Activated T-cell treated with anti-CD3 and anti-CD28 coated beads, Interleukin-2, amount 50 U/mL, for 72 hours (primary cell): ENCODE measurements around the gene ITPRID1. TPM values are rescaled to one million over a fixed set of nuclear protein-coding genes. Genes with fewer than 3 reads are reported as not detected.

Experiments
- ATAC-seq, 2 donors: fragments of 150-1000 bp; cut with Tn5 transposase; replicated peaks in 1 of 2; 2 replicates each; pipeline ENCODE4 v1.10.0; 2021; ENCODE audit warnings: moderate library complexity in 2 of 2, mild to moderate bottlenecking in 1 of 2
- DNase-seq, 2 donors: peaks; one replicate each; pipeline ENCODE4 v3.0.0; 2021 to 2022; ENCODE audit warnings: mixed read lengths in 1 of 2
- H3K27ac Mint-ChIP-seq: one replicate; pipeline ENCODE4 v1.8.0; 2022; ENCODE audit warnings: mild to moderate bottlenecking, moderate library complexity, mixed read lengths
- H3K27me3 Mint-ChIP-seq: one replicate; pipeline ENCODE4 v1.8.0; 2022; ENCODE audit warnings: low read depth, mixed read lengths
- H3K36me3 Mint-ChIP-seq, 2 donors: one replicate each; pipeline ENCODE4 v1.8.0; 2022; ENCODE audit warnings: mixed read lengths in 2 of 2, mild to moderate bottlenecking in 1 of 2; ENCODE audit not compliant: insufficient read depth in 2 of 2
- H3K4me1 Mint-ChIP-seq: one replicate; pipeline ENCODE4 v1.8.0; 2022; ENCODE audit warnings: low read depth, mixed read lengths
- H3K4me3 Mint-ChIP-seq, 2 donors: one replicate each; pipeline ENCODE4 v1.8.0; 2022; ENCODE audit warnings: mild to moderate bottlenecking in 2 of 2, mixed read lengths in 2 of 2, moderate library complexity in 2 of 2
- H3K9me3 Mint-ChIP-seq, 2 donors: one replicate each; pipeline ENCODE4 v1.8.0; 2022; ENCODE audit warnings: mixed read lengths in 2 of 2
- total RNA-seq, 2 donors: library from RNA; stranded (reverse); gene quantifications; one replicate each; pipeline ENCODE4 v1.2.3, GENCODE V29; 2022

Gene ITPRID1
- total RNA-seq, 2 donors from 2014 or later, result not detected

DNA sequence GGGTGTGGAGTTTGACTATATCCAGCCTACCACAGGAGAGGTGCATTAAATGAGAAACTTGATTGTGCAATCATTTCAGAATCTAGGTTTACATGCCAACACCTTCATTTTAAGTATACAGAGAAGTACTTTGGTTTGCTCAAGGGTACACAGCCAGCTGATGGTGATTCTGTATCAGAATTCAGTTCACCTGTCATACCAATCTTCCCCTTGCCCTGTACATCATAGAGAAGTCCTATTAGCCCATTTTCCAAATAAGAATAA lies 138.1 kb downstream of the ITPRID1 start:
- Mint-ChIP-seq H3K4me1 (no peaks in the 10 kb centered on the region), H3K4me3 (no peak overlapping the region), H3K27ac (no peak overlapping the region), H3K9me3 (peaks cover 3 to 8% of the 10 kb centered on the region in 2 donors), H3K36me3 (no peaks in the 10 kb centered on the region), H3K27me3 (no peaks in the 10 kb centered on the region)
- DNase-seq (no peak), ATAC-seq (no peak)

DNA sequence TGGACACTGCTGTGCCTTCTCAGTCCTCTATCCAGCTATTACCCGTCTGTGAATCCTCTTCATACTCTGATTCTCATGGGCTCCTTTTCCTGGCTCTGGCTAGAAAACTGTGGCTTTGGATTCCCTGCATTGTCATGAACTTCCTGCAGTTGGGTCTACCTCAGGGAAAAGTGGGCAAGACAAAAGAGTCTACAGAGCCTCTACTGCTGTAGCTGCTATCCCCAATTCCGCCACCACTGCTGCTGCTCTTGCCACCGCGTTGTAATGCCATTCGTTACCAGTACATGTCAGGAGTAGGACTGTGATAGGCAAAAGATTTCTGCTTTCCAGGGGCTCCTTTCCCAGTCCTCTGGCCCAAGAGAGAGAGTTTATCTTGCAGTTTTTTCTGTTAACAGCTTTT lies 149.2 kb downstream of the ITPRID1 start:
- H3K9me3 Mint-ChIP-seq, result peaks cover 3 to 5% of the 10 kb centered on the region in 2 donors
- H3K27me3 Mint-ChIP-seq, result no peaks in the 10 kb centered on the region
- DNase-seq (no peak), ATAC-seq (no peak)
- no peaks in the 10 kb centered on the region for H3K4me1 Mint-ChIP-seq
- H3K36me3 Mint-ChIP-seq, result no peaks in the 10 kb centered on the region
- H3K4me3 Mint-ChIP-seq, result no peak overlapping the region
- no peak overlapping the region for H3K27ac Mint-ChIP-seq

DNA sequence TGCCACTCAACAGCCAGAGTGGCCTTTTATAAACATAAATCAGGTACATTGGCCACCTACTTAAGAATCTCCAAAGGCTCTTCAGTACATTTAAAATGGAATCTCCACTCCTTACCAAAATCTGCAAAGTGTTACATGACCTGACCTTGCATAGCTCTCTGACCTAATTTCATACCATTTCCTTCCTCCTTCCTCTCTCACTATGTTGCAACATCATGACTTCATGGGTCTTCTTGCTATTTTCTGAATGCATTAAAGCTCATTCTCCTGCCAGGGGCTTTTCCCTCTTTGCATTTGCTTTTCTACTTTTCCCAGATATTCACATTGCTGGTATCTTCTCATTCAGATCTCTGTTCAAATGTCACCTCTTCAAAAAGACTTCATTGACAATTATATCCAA lies 151.0 kb downstream of the ITPRID1 start:
- H3K27ac Mint-ChIP-seq, result no peak overlapping the region
- H3K36me3 Mint-ChIP-seq, result no peaks in the 10 kb centered on the region
- ATAC-seq, result no peak
- DNase-seq, result no peak
- H3K9me3 Mint-ChIP-seq, result peaks cover 3 to 5% of the 10 kb centered on the region in 2 donors
- H3K4me3 Mint-ChIP-seq, result no peak overlapping the region
- H3K27me3 Mint-ChIP-seq, result no peaks in the 10 kb centered on the region
- no peaks in the 10 kb centered on the region for H3K4me1 Mint-ChIP-seq

DNA sequence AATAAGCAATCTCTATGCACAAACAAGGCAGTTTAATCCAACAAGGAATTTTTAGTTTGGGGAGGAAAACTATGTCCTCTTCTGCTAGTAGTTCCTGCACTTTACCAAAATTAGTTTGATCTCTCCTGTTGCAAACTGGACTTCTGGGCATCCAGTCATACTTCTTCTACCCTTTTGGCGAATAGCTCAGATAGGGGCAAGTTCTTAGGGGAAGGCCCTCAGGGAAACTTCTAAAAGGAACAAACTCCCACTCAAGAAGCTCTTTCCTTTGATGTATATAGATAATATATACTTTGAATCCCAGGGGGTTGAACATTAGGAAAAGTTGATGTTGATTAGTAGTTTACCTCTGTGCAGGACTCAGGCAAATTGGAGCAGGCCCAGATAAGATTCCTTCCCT lies 151.7 kb downstream of the ITPRID1 start:
- H3K9me3 Mint-ChIP-seq, result peaks cover 3 to 5% of the 10 kb centered on the region in 2 donors
- H3K4me1 Mint-ChIP-seq, result no peaks in the 10 kb centered on the region
- DNase-seq (no peak), ATAC-seq (no peak)
- no peak overlapping the region for H3K27ac Mint-ChIP-seq
- H3K4me3 Mint-ChIP-seq, result no peak overlapping the region
- H3K36me3 Mint-ChIP-seq, result no peaks in the 10 kb centered on the region
- H3K27me3 Mint-ChIP-seq, result no peaks in the 10 kb centered on the region

DNA sequence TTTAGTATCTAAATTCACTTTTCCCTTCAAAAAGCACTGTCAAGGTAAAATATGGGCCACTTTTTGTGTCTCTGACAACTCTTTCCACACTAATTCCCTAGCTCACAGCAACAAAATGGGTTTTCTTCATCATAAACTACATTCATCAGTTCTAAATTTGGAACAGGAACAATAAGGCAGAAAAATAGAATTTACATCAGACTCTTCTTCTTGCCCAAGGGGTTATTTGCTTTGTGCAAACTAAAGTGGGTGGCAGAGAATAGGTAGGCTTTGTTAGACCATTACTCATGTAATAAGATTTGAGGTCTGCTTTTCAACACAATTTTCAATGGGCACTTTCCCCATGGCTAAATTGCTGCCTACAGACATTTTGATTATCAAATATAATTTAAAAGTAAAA lies 155.6 kb downstream of the ITPRID1 start:
- H3K4me3 Mint-ChIP-seq, result no peak overlapping the region
- ATAC-seq (no peak), DNase-seq (no peak)
- no peaks in the 10 kb centered on the region for H3K4me1 Mint-ChIP-seq
- no peak overlapping the region for H3K27ac Mint-ChIP-seq
- H3K9me3 Mint-ChIP-seq, result peaks cover 0 to 3% of the 10 kb centered on the region in 2 donors
- H3K27me3 Mint-ChIP-seq, result no peaks in the 10 kb centered on the region
- no peaks in the 10 kb centered on the region for H3K36me3 Mint-ChIP-seq

DNA sequence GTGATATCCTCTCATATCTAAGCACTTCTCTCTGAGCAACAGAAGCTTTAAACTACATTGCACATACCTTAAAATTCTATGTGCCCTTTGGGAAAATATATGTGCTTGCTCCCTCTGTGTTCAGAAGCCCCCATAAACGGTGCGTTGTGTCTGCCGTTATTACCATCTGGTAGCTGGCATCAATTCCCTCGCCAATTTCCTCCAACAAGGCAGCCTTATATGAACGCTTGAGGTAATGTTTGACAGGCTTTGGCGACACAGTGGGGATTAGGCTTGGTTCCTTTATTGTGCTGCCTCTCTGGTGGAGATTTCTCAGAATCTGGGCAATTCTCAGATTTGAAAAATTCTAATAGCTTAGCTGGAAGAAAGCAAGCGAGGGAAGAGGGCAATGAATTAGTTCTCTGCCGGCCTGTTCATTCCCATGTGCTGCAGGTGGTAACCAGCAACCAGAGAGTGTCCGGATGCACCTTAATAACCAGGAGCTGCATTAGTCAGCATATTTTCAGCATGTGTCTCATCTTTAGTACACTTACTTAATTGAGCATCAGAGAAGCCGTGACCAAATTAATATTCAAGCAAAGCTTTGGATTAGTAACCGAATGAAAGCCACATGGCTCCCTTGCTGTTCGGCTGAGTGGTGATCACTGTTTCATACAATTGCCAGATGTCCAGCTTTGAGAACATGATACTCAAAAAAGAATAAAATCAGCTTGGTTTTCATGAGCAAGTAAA lies 165.8 kb downstream of the ITPRID1 start:
- ATAC-seq, result no peak
- Mint-ChIP-seq H3K27me3 (no peaks in the 10 kb centered on the region), H3K9me3 (peaks cover 0 to 2% of the 10 kb centered on the region in 2 donors), H3K4me1 (no peaks in the 10 kb centered on the region), H3K4me3 (no peak overlapping the region), H3K27ac (no peak overlapping the region), H3K36me3 (no peaks in the 10 kb centered on the region)
- no peak for DNase-seq

DNA sequence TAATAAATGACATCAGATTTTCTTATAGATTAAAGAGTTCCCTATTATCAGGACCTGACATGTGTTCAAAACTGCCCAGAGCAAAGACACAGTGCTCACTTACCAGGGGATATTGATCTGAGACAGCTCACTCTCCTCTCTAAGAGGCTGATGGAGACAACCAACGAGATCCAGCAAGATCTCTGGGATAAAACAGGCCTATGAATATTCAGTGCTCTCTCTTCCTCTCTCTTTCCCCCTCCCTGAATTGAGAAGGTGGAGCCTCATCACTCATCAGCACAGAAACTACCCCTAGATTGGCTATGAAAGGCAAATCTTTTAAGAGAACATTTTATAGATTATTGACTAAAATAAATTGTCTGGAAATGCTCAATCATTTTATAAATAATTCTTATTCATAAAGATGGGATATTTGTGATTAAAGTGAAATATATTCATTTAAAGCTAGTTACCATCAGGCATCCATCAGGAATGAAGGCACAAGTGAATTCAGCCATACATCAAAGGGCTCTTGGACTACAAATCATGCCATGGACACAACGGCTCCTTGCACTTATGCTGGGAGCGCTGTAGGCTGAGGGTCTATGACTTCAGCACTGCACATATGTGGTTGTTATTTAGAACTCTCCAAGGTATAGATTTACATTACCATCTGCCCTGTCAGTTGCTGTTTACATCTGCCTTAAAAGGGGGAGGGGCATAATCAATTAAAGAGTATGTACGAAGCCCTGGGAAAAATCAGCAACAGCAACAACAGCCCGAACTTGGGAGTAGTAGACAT lies 169.7 kb downstream of the ITPRID1 start:
- Mint-ChIP-seq H3K9me3 (no peaks in the 10 kb centered on the region), H3K27me3 (no peaks in the 10 kb centered on the region), H3K4me3 (no peak overlapping the region), H3K4me1 (no peaks in the 10 kb centered on the region), H3K27ac (no peak overlapping the region), H3K36me3 (no peaks in the 10 kb centered on the region)
- DNase-seq, result no peak
- no peak for ATAC-seq

DNA sequence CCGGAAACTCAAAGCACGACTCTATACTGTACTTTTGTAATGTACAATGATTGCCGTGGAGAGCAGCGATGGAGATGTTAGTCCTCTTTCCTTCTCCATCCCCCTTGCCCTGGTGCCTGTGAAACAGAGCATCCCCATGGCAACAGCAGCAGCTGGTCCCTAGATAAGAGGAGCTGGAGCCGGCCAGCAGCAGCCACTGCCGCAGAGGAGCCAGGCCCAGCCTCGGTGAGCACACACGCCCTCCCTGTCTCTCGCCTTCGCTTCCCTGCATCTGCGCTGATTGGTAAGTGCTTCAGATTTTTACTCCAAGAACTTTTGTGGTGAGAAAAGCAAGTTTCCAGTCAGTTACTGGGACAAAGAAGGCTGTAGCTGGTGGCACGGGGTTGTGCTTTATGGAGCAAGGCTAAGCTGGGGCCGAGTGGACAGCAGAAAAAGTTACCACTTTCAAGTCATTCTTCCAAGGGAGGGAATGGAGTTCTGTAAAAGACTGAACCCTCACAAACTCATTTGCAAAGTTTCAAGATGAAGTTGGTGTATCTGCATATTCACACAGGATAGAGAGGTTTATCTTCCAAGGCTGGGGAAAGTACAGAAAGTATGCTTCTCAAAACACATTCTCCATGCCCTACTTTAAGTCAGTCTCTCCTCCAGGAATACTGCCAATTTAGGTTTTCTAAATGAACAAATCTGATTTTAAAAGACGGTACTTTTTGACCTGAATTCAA lies 173.3 kb downstream of the ITPRID1 start, which contains the start of gene PPP1R17:
Gene PPP1R17 (plus strand): TSS at position 192 of the 725 bp plus-strand sequence. CDS start 5,227 bp downstream, outside the sequence.
- H3K9me3 Mint-ChIP-seq, result peaks cover 0 to 2% of the 10 kb centered on the region in 2 donors
- ATAC-seq, result no peak
- no peaks in the 10 kb centered on the region for H3K27me3 Mint-ChIP-seq
- H3K36me3 Mint-ChIP-seq, result no peaks in the 10 kb centered on the region
- no peak for DNase-seq
- H3K4me1 Mint-ChIP-seq, result no peaks in the 10 kb centered on the region
- H3K4me3 Mint-ChIP-seq, result no peak within 1 kb of the TSS
- H3K27ac Mint-ChIP-seq, result no peak within 1 kb of the TSS

DNA sequence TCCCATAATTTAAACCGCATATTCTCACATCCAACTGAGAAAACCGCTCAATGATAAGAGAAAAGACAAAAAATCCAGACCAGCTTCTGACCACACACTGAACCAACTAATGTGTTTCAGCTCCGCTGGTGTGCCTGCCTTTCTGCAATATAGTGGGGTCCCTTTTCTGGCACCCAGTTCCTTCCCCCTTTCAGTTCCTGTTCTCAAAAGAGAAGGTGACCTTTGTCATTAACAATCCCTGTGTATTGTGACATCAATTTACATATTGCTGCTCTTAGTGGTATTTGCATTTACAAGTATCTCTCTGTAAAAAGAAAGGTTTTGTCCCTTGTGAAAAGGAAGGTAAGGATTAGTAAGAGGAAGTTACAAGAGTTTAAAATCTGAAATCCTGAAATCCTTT lies 174.5 kb downstream of the ITPRID1 start:
- Mint-ChIP-seq H3K27me3 (no peaks in the 10 kb centered on the region), H3K4me1 (no peaks in the 10 kb centered on the region), H3K9me3 (peaks cover 0 to 2% of the 10 kb centered on the region in 2 donors), H3K36me3 (no peaks in the 10 kb centered on the region), H3K4me3 (no peak overlapping the region), H3K27ac (no peak overlapping the region)
- no peak for DNase-seq
- ATAC-seq, result no peak

DNA sequence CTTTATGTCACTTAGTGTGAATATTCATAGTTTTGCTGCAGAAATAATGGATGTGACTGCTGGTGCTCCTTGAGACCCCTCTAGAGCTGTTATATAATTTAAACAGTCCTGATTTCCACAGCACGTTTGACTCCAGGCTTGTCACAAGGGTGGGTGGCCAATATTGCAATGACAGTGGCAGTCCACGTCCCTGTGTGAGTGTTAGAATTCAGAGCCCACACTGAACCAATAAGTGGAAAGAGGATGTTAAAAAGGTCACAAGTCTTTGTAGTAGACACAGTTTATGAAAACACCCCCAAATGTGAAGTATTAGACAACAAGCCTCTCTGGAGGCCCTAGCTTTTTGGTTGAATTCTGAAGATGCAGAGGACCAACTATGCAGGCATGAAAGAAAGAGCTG lies 175.1 kb downstream of the ITPRID1 start:
- Mint-ChIP-seq H3K4me3 (no peak overlapping the region), H3K4me1 (no peaks in the 10 kb centered on the region), H3K27me3 (no peaks in the 10 kb centered on the region), H3K9me3 (peaks cover 0 to 2% of the 10 kb centered on the region in 2 donors), H3K36me3 (no peaks in the 10 kb centered on the region), H3K27ac (no peak overlapping the region)
- DNase-seq (no peak), ATAC-seq (no peak)

DNA sequence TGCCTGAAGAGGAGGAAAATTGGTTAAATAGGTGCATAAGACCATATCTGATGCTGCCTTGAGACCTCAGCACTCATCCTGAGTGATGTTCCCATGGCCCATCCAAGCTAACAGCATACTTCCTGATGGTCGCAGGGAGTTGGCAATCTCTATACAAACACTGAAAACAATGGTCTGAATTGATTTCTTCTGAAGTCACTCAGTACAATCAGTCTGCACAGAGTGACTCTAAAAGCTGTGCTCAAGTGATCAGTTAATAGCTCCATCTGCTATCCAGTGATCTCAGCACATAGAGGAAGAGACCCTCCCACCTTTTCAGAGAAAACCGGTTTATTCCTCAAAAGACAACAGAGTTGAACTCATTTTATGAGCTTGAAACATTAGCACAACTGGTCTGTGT lies 177.0 kb downstream of the ITPRID1 start:
- peaks cover 2 to 4% of the 10 kb centered on the region in 2 donors for H3K9me3 Mint-ChIP-seq
- H3K4me1 Mint-ChIP-seq, result no peaks in the 10 kb centered on the region
- H3K27me3 Mint-ChIP-seq, result no peaks in the 10 kb centered on the region
- H3K4me3 Mint-ChIP-seq, result no peak overlapping the region
- H3K36me3 Mint-ChIP-seq, result no peaks in the 10 kb centered on the region
- DNase-seq (no peak), ATAC-seq (no peak)
- no peak overlapping the region for H3K27ac Mint-ChIP-seq

DNA sequence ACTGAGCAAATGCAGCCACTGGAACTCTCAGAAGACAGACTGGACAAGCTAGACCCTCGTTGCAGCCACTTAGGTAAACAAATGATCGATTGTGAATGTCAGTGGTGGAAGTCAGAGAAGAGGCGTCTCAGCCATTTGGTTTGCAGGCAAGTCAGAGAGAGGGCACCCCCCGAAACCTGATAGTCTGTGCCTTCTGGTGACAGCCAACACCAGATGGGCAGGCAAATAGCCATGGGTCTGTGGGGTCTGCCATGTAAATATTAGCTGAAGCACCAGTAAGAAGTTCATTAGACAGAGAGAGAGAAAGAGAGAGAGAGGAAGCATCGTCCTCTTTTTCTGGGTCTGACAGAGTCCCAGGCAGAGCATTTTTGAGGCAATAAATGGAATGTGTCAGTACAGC lies 178.6 kb downstream of the ITPRID1 start:
- DNase-seq (no peak), ATAC-seq (no peak)
- H3K27me3 Mint-ChIP-seq, result no peaks in the 10 kb centered on the region
- H3K36me3 Mint-ChIP-seq, result no peaks in the 10 kb centered on the region
- H3K4me1 Mint-ChIP-seq, result no peaks in the 10 kb centered on the region
- no peak overlapping the region for H3K4me3 Mint-ChIP-seq
- H3K9me3 Mint-ChIP-seq, result peaks cover 2 to 4% of the 10 kb centered on the region in 2 donors
- no peak overlapping the region for H3K27ac Mint-ChIP-seq

DNA sequence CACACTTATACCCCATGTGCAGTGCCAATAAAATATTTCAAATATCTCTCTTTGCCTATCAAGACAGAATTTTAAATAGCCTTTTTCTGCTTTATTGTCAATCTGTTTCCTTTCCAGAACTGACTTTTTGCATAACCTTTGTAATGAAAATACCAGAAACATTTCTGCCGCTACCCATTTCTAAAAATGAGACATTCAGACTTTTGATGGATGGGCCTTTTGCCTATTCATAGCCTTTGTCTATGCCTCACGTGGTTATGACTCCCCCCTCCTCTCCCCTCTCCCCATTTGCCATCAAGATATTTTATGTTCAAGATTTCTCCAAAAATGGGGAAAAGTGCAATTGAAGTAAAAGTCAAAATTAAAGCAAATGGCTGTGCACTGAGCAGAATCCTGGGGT lies 179.0 kb downstream of the ITPRID1 start:
- Mint-ChIP-seq H3K4me3 (no peak overlapping the region), H3K27me3 (no peaks in the 10 kb centered on the region), H3K9me3 (peaks cover 2 to 4% of the 10 kb centered on the region in 2 donors), H3K36me3 (no peaks in the 10 kb centered on the region), H3K4me1 (no peaks in the 10 kb centered on the region), H3K27ac (no peak overlapping the region)
- DNase-seq (no peak), ATAC-seq (no peak)
